H1 (cell line): ENCODE results near the gene RFT1. TPM values are rescaled to one million over a fixed set of nuclear protein-coding genes. Genes with fewer than 3 reads are reported as not detected.

Experiments used
- CTCF ChIA-PET: fragments of 300-600 bp; sonication (Branson Sonifier 250); formaldehyde crosslinking; loops from one replicate; lab custom pipeline; 2021; ENCODE audit not compliant: partially characterized antibody; lab: Charles Lee
- POLR2A ChIA-PET: fragments of 300-600 bp; sonication (Branson Sonifier 250); formaldehyde crosslinking; loops from one replicate; lab custom pipeline; 2021; ENCODE audit warnings: inconsistent platforms; ENCODE audit not compliant: partially characterized antibody; lab: Charles Lee
- DNase-seq, 2 experiments: peaks; one replicate each; pipeline versions ENCODE4 v3.0.0 to v3.0.0-alpha.2; 2010 to 2022; ENCODE audit warnings: low spot score in 2 of 2, low read depth in 1 of 2, mixed read lengths in 1 of 2
- FAIRE-seq: peaks from 2 replicates; lab custom pipeline; 2011; peaks lifted over from hg19 to GRCh38; lab: Jason Lieb, UNC
- H2AFZ ChIP-seq: 2 replicates; pipeline ENCODE4 v1.8.1; 2012; ENCODE audit warnings: low read length, inconsistent platforms
- H2AK5ac ChIP-seq: 2 replicates; pipeline ENCODE4 v1.6.1; 2013; ENCODE audit warnings: low read depth, low read length
- H2BK120ac ChIP-seq: replicated peaks from 2 replicates; pipeline ENCODE3; 2013; ENCODE audit warnings: low read depth, low read length, inconsistent platforms
- H2BK12ac ChIP-seq: 2 replicates; pipeline ENCODE4 v1.6.1; 2013; ENCODE audit warnings: low read depth, low read length
- H2BK15ac ChIP-seq: 2 replicates; pipeline ENCODE4 v1.6.1; 2013; ENCODE audit warnings: low read length
- H2BK20ac ChIP-seq: 2 replicates; pipeline ENCODE4 v1.6.1; 2013; ENCODE audit warnings: low read length
- H2BK5ac ChIP-seq: 2 replicates; pipeline ENCODE4 v1.6.1; 2013; ENCODE audit warnings: low read depth, low read length
- H3K14ac ChIP-seq: 2 replicates; pipeline ENCODE4 v1.6.1; 2013; ENCODE audit warnings: inconsistent platforms; ENCODE audit not compliant: insufficient read length
- H3K18ac ChIP-seq: 2 replicates; pipeline ENCODE4 v1.6.1; 2013; ENCODE audit warnings: low read length; ENCODE audit errors: extremely low read depth
- H3K23ac ChIP-seq: 2 replicates; pipeline ENCODE4 v1.6.1; 2013; ENCODE audit warnings: inconsistent platforms; ENCODE audit not compliant: insufficient read length
- H3K23me2 ChIP-seq: 2 replicates; pipeline ENCODE4 v1.6.1; 2013; ENCODE audit warnings: low read depth, low read length
- H3K27ac ChIP-seq: 2 replicates; pipeline ENCODE4 v1.6.1; 2011; ENCODE audit warnings: low read depth, low read length, inconsistent platforms
- H3K27me3 ChIP-seq, 4 experiments: replicated peaks in 1 of 4; 1 replicate in 1 of 4; 2 replicates in 3 of 4; pipeline versions ENCODE4 v1.6.1 to v1.8.1; 2011 to 2013; ENCODE audit warnings: low read length in 3 of 4, mild to moderate bottlenecking in 3 of 4, inconsistent platforms in 2 of 4, mixed read lengths in 2 of 4, moderate library complexity in 1 of 4; ENCODE audit not compliant: control insufficient read depth in 3 of 4, insufficient read depth in 3 of 4; ENCODE audit errors: extremely low read depth in 1 of 4
- H3K36me3 ChIP-seq, 4 experiments: 2 replicates each; pipeline versions ENCODE4 v1.6.1 to v1.8.1; 2011 to 2013; ENCODE audit warnings: mild to moderate bottlenecking in 4 of 4, low read length in 3 of 4, moderate library complexity in 2 of 4, control low read depth in 1 of 4, inconsistent platforms in 1 of 4; ENCODE audit not compliant: insufficient read depth in 4 of 4, control insufficient read depth in 2 of 4
- H3K4ac ChIP-seq: replicated peaks from 2 replicates; pipeline ENCODE3; 2013; ENCODE audit warnings: low read length, low read depth, mixed read lengths, inconsistent platforms; ENCODE audit not compliant: insufficient read length
- H3K4me1 ChIP-seq, 4 experiments: replicated peaks in 1 of 4; 1 replicate in 1 of 4; 2 replicates in 3 of 4; pipeline versions ENCODE4 v1.6.1 to v1.8.1; 2011 to 2013; ENCODE audit warnings: low read length in 3 of 4, inconsistent platforms in 2 of 4, mixed read lengths in 1 of 4; ENCODE audit not compliant: insufficient read depth in 4 of 4, control insufficient read depth in 3 of 4
- H3K4me2 ChIP-seq, 2 experiments: 2 replicates each; pipeline versions ENCODE4 v1.6.1 to v1.8.1; 2011 to 2013; ENCODE audit warnings: low read depth in 2 of 2, low read length in 2 of 2, control low read depth in 1 of 2, inconsistent platforms in 1 of 2, mild to moderate bottlenecking in 1 of 2; ENCODE audit not compliant: insufficient read depth in 1 of 2
- H3K4me3 ChIP-seq, 4 experiments: fragments of 200-600, 300-600 bp in 1 of 4; sonication (generic), shearing (Covaris generic), sonication (Bioruptor Twin) in 1 of 4; 2 replicates each; pipeline versions ENCODE4 v1.5.1 to v1.8.1; 2011 to 2016; ENCODE audit warnings: low read length in 4 of 4, low read depth in 3 of 4, control low read depth in 2 of 4, inconsistent platforms in 2 of 4, mild to moderate bottlenecking in 2 of 4, mixed read lengths in 1 of 4, moderate library complexity in 1 of 4; ENCODE audit not compliant: insufficient read depth in 2 of 4; ENCODE audit errors: extremely low read depth in 1 of 4
- H3K56ac ChIP-seq: replicated peaks from 2 replicates; pipeline ENCODE3; 2013; ENCODE audit warnings: low read depth, mild to moderate bottlenecking, mixed read lengths, low read length, inconsistent platforms; ENCODE audit not compliant: insufficient read length
- H3K79me1 ChIP-seq: 2 replicates; pipeline ENCODE4 v1.6.1; 2013; ENCODE audit warnings: low read depth, low read length, control low read depth
- H3K79me2 ChIP-seq, 2 experiments: 2 replicates each; pipeline versions ENCODE4 v1.6.1 to v1.8.1; 2012 to 2013; ENCODE audit warnings: low read length in 2 of 2, mild to moderate bottlenecking in 2 of 2, inconsistent platforms in 1 of 2; ENCODE audit not compliant: insufficient read depth in 2 of 2, control insufficient read depth in 1 of 2
- H3K9ac ChIP-seq, 4 experiments: replicated peaks in 1 of 4; 1 replicate in 1 of 4; 2 replicates in 3 of 4; pipeline versions ENCODE4 v1.6.1 to v1.8.1; 2011 to 2013; ENCODE audit warnings: low read depth in 3 of 4, low read length in 3 of 4, control low read depth in 2 of 4, mild to moderate bottlenecking in 2 of 4, moderate library complexity in 2 of 4, inconsistent platforms in 1 of 4; ENCODE audit errors: extremely low read depth in 1 of 4
- H3K9me3 ChIP-seq, 2 experiments: 2 replicates each; pipeline versions ENCODE4 v1.6.1 to v1.8.1; 2012 to 2013; ENCODE audit warnings: mild to moderate bottlenecking in 2 of 2, moderate library complexity in 2 of 2, control low read depth in 1 of 2, inconsistent platforms in 1 of 2, low read depth in 1 of 2, low read length in 1 of 2, mixed read lengths in 1 of 2; ENCODE audit not compliant: insufficient read depth in 2 of 2
- H4K20me1 ChIP-seq, 2 experiments: replicated peaks in 1 of 2; 2 replicates each; pipeline versions ENCODE3 to v1.8.1; 2011 to 2013; ENCODE audit warnings: inconsistent platforms in 2 of 2, low read length in 2 of 2, mild to moderate bottlenecking in 1 of 2; ENCODE audit not compliant: insufficient read depth in 2 of 2, control insufficient read depth in 1 of 2
- H4K5ac ChIP-seq: 2 replicates; pipeline ENCODE4 v1.6.1; 2013; ENCODE audit warnings: low read length, low read depth, mixed read lengths, inconsistent platforms; ENCODE audit not compliant: insufficient read length
- H4K8ac ChIP-seq: 2 replicates; pipeline ENCODE4 v1.8.0; 2013; ENCODE audit warnings: mild to moderate bottlenecking, moderate library complexity, low read length, inconsistent platforms; ENCODE audit not compliant: insufficient read depth; ENCODE audit errors: extremely low read depth
- H4K91ac ChIP-seq: replicated peaks from 2 replicates; pipeline ENCODE3; 2013; ENCODE audit warnings: low read length, mixed read lengths, inconsistent platforms; ENCODE audit not compliant: insufficient read length
- ATF2 ChIP-seq: IDR thresholded peaks from 2 replicates; pipeline ENCODE4 v1.6.1; 2012; ENCODE audit warnings: low read length, inconsistent platforms
- ATF3 ChIP-seq: IDR thresholded peaks from 2 replicates; pipeline ENCODE4 v1.6.1; 2011; ENCODE audit warnings: low read depth, mild to moderate bottlenecking, low read length; ENCODE audit not compliant: insufficient read depth
- CTBP2 ChIP-seq: IDR thresholded peaks from 2 replicates; pipeline ENCODE4 v1.7.0; 2011; ENCODE audit warnings: borderline replicate concordance, mild to moderate bottlenecking, moderate library complexity, mixed read lengths, low read length; ENCODE audit not compliant: insufficient read depth, insufficient read length
- GABPA ChIP-seq: IDR thresholded peaks from 2 replicates; pipeline ENCODE4 v1.6.1; 2011; ENCODE audit warnings: mild to moderate bottlenecking, low read length, moderate library complexity, borderline replicate concordance; ENCODE audit not compliant: insufficient read depth
- HDAC6 ChIP-seq: IDR thresholded peaks from one replicate; pipeline ENCODE4 v1.7.1; 2012; ENCODE audit warnings: low read depth, mild to moderate bottlenecking, inconsistent platforms, low read length, moderate library complexity
- JUN ChIP-seq: IDR thresholded peaks from 2 replicates; pipeline ENCODE4 v1.6.1; 2011; ENCODE audit warnings: low read depth, mild to moderate bottlenecking, improper control_type of control experiment, low read length
- KDM1A ChIP-seq: fragments of 200-600, 300-600 bp; sonication (generic); IDR thresholded peaks from 2 replicates; pipeline ENCODE4 v1.7.1; 2016; ENCODE audit warnings: mild to moderate bottlenecking, low read length, borderline replicate concordance
- POLR2A ChIP-seq, 2 experiments: IDR thresholded peaks; 1 replicate in 1 of 2; 2 replicates in 1 of 2; pipeline ENCODE4 v1.6.1; 2011; ENCODE audit warnings: low read depth in 2 of 2, low read length in 2 of 2, mild to moderate bottlenecking in 2 of 2; ENCODE audit errors: control extremely low read depth in 1 of 2
- POLR2AphosphoS5 ChIP-seq: IDR thresholded peaks from 2 replicates; pipeline ENCODE4 v1.6.1; 2011; ENCODE audit warnings: low read depth, low read length
- RFX5 ChIP-seq: IDR thresholded peaks from 2 replicates; pipeline ENCODE4 v1.6.1; 2011; ENCODE audit warnings: low read depth, low read length, improper control_type of control experiment, borderline replicate concordance
- SRF ChIP-seq: IDR thresholded peaks from 2 replicates; pipeline ENCODE4 v1.6.1; 2011; ENCODE audit warnings: mild to moderate bottlenecking, low read depth, low read length, moderate library complexity
- TCF12 ChIP-seq: IDR thresholded peaks from 2 replicates; pipeline ENCODE4 v1.6.1; 2011; ENCODE audit warnings: low read depth, mild to moderate bottlenecking, low read length
- WGBS, 2 experiments: shearing (Covaris generic) in 1 of 2; methylation state at CpG; one replicate each; pipeline versions ENCODE4 v1.1.6 to v1.1.7; 2013 to 2015; ENCODE audit warnings: low lambda C conversion rate in 2 of 2, mixed read lengths in 2 of 2, inconsistent platforms in 1 of 2, low coverage in 1 of 2, missing lambda C conversion rate in 1 of 2; ENCODE audit not compliant: insufficient replicate concordance in 2 of 2, insufficient coverage in 1 of 2, insufficient read length in 1 of 2; ENCODE audit errors: extremely low coverage in 1 of 2, missing lambda C conversion rate in 1 of 2; 5-methylcytosine and 5-hydroxymethylcytosine counted together
- polyA plus RNA-seq, 7 experiments: library from polyadenylated mRNA; depleted of rRNA in 3 of 7; stranded (reverse) in 5 of 7; unstranded in 2 of 7; fragments of >200 nt in 5 of 7; fragments of 200-250 nt in 2 of 7; gene quantifications; 1 replicate in 5 of 7; 2 replicates in 1 of 7; 4 replicates in 1 of 7; pipeline versions ENCODE4 v1.2.1 to v1.2.3, GENCODE V29; 2011 to 2013; ENCODE audit warnings: missing spikeins in 2 of 7, mixed read lengths in 2 of 7
- total RNA-seq: library from RNA; stranded (reverse); fragmentation: NEBNext Ultra II Directional; extraction: Animal tissue kit (Norgen Biotek cat#: 25700); gene quantifications from 2 replicates; pipeline ENCODE4 v1.2.1, GENCODE V29; 2021

Gene RFT1
- total and polyA plus RNA-seq, 2 of the 8 experiments (the other 6 are each of a cell fraction or from before 2014, with no cell fraction given), result 27.7 to 42.4 TPM

GRCh38 chr3:53158765-53159155, 28.5 kb upstream of the RFT1 start:
- POLR2A ChIA-PET, result interaction anchor here (0.8 to 7.4 kb wide), 7 partner anchors 9 to 64 kb away, joined by 3 to 56 read pairs (median 3); no protein-coding TSS in a partner anchor
- peaks cover 3 to 8% of the 10 kb centered on the region in 2 experiments for H4K20me1 ChIP-seq
- TF ChIP-seq KDM1A (no peak), RFX5 (no peak), HDAC6 (no peak), TCF12 (no peak), ATF2 (no peak), POLR2AphosphoS5 (no peak), POLR2A (IDR thresholded peaks at IDR 0.05; ENCODE audit: control extremely low read depth in 1 of 2, low read depth in 2 of 2, low read length in 2 of 2) (no peak), SRF (no peak), ATF3 (no peak), CTBP2 (no peak), GABPA (no peak), JUN (no peak)

More at GRCh38 chr3:53158765-53159155, 28.5 kb upstream of the RFT1 start:
- Histone ChIP-seq H3K4me1 (peaks cover 3 to 33% (median 21%) of the 10 kb centered on the region in 4 experiments), H3K79me1 (peaks cover 11% of the 10 kb centered on the region), H3K9ac (no peak overlapping the region), H3K18ac (no peak overlapping the region), H4K5ac (no peak overlapping the region), H3K4ac (no peak overlapping the region), H3K9me3 (no peaks in the 10 kb centered on the region), H3K27ac (no peak overlapping the region), H2BK12ac (no peak overlapping the region), H3K56ac (no peak overlapping the region), H3K23ac (no peak overlapping the region), H2BK20ac (no peak overlapping the region), H2BK15ac (no peak overlapping the region), H2AK5ac (peak overlapping the region; percentile 45; the same call in 1 of the 2 replicates), H3K27me3 (peaks cover 0 to 17% (median 6%) of the 10 kb centered on the region in 4 experiments; a peak in 3 of 7 replicates), H3K4me2 (0 out of 4 replicates have a peak overlapping the region, but pooled peaks of 1 of the 2 experiments have one; percentile 87), H2BK120ac (no peak overlapping the region), H3K14ac (no peak overlapping the region), H4K8ac (no peak overlapping the region), H3K36me3 (no peaks in the 10 kb centered on the region), H4K91ac (no peak overlapping the region), H3K23me2 (peaks cover 14% of the 10 kb centered on the region), H3K4me3 (no peak overlapping the region), H2BK5ac (no peak overlapping the region), H3K79me2 (peaks cover 0 to 9% of the 10 kb centered on the region in 2 experiments; a peak in 1 of 4 replicates), H2AFZ (no peak overlapping the region)
- CTCF ChIA-PET, result interaction anchor here (0.6 to 4.0 kb wide), 12 partner anchors 10 to 964 kb away, joined by 3 to 30 read pairs (median 4); no protein-coding TSS in a partner anchor
- WGBS, 2 experiments, result 90% methylated on average over 2 of the region's 2 CpGs; no CpG with 5 or more reads in 1 of the 2 experiments
- FAIRE-seq, result no peak
- DNase-seq, result no peak
